Activated CD4-positive, CD25-positive, alpha-beta regulatory T cell treated with anti-CD3 and anti-CD28 coated beads, Interleukin-2, amount 50 U/mL, for 16 hours (primary cell): ENCODE results near the gene CDCP1.

Source experiments
- DNase-seq: peaks from one replicate; pipeline ENCODE4 v3.0.0-alpha.2; 2020; ENCODE audit warnings: low read depth, low spot score

The CDCP1 gene, protein sequence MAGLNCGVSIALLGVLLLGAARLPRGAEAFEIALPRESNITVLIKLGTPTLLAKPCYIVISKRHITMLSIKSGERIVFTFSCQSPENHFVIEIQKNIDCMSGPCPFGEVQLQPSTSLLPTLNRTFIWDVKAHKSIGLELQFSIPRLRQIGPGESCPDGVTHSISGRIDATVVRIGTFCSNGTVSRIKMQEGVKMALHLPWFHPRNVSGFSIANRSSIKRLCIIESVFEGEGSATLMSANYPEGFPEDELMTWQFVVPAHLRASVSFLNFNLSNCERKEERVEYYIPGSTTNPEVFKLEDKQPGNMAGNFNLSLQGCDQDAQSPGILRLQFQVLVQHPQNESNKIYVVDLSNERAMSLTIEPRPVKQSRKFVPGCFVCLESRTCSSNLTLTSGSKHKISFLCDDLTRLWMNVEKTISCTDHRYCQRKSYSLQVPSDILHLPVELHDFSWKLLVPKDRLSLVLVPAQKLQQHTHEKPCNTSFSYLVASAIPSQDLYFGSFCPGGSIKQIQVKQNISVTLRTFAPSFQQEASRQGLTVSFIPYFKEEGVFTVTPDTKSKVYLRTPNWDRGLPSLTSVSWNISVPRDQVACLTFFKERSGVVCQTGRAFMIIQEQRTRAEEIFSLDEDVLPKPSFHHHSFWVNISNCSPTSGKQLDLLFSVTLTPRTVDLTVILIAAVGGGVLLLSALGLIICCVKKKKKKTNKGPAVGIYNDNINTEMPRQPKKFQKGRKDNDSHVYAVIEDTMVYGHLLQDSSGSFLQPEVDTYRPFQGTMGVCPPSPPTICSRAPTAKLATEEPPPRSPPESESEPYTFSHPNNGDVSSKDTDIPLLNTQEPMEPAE

DNA sequence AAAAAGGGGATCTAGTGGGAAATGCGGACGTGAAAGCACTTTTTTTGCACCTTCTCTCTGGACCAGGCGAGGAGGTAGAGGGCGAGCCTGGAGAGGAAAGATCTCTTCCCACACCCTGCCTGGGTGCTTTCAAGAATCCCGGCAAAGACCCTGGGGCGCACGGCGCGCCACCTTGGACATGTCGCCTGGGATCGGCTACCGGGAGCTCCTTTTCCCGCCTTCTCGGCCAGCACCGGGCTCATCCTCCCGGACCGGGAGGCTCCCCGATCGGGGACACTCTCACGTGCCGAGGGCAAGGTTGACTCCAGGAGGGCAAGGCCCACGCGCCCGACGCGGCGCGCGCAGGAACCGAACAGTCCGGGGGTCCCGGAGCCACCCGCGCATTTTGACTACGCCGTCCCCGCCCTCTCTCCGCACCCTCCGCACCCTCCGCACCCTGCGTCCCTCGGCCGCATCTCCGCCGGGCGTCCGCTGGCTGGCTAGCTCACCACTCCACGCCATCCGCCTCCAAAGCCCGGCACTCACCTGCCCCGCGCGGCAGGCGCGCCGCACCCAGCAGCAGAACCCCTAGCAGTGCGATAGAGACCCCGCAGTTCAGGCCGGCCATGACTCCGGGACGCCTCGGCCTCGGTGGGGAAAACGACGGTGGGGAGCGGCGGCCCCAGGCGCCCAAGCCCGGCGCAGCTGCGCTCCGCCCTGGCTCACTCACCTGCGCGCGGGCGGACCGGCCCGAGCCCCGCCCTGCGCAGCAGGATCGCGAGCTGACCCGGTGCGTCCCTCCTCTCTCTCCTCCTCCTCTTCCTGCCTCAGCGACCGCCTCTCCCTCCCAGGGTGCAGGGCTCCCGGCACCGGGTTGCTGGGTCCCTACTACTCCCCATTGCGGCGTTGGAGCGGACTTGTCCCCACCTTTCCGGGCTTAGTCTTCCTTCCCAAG, at the start of gene CDCP1:
Gene CDCP1 (minus strand): TSS at position 698 of the 934 bp plus-strand sequence. CDS start 91 bp downstream, at position 607.
- DNase-seq: no peak

DNA sequence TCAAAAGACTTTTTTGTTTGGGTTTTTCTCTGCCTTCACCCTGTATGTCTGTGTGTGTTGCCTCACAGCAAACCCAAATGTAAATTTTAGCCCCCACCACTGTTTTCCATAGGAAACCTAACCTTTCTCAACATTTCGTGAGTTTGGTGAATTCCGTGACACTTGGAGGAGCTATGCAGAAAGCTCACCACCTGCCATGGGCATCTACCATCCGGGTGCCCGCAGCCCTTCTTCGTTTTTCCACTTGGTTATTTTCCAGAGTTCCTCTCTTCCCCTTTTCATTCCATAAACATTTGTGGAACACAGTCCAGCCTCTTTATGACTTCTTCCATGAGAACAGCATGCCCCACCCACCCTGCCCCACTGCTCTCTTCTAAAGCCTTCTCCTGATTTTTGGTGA, 48.6 kb upstream of the CDCP1 start:
- DNase-seq: no peak

DNA sequence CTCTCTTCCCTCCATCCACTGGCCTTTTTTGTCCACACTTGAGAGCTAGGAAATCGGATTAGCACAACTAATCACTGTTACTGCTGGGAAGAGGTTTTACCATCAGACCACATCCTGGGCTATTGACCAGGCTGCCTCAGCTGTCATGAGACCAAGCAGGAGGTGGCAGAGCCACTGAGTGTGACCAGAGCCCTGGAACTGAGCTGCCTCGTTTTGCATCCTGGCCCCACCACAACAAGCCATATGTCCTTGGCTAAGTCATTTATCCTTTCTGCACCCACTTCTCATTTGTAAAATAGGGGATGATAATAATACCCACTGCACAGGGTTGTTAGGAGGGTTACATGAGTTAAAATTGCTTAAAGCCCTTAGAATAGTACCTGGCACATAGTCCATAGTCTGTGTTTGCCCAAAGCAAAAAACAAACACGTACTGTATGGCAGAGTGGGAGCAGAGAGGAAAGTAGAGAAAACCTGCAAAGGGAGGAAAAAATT, 45.8 kb upstream of the CDCP1 start:
- no peak for DNase-seq

DNA sequence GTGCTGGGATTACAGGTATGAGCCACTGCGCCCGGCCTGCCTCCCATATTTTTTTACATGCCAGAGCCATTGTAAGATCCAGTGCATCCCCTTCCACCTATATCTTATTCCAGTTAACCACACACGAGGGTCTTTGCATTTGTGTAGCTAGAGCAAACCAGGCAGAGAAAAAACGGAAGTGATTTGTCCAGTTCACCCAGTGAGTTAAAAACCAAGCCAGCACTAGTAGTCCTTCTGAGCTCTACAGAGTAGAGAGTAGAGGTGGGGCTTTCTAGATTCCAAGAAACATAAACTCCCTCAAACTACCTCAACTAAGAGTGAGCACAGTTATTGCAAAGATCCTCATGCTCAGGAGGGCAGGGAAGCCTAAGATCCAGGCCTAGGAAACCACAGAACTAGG, 45.2 kb upstream of the CDCP1 start:
- DNase-seq: no peak

DNA sequence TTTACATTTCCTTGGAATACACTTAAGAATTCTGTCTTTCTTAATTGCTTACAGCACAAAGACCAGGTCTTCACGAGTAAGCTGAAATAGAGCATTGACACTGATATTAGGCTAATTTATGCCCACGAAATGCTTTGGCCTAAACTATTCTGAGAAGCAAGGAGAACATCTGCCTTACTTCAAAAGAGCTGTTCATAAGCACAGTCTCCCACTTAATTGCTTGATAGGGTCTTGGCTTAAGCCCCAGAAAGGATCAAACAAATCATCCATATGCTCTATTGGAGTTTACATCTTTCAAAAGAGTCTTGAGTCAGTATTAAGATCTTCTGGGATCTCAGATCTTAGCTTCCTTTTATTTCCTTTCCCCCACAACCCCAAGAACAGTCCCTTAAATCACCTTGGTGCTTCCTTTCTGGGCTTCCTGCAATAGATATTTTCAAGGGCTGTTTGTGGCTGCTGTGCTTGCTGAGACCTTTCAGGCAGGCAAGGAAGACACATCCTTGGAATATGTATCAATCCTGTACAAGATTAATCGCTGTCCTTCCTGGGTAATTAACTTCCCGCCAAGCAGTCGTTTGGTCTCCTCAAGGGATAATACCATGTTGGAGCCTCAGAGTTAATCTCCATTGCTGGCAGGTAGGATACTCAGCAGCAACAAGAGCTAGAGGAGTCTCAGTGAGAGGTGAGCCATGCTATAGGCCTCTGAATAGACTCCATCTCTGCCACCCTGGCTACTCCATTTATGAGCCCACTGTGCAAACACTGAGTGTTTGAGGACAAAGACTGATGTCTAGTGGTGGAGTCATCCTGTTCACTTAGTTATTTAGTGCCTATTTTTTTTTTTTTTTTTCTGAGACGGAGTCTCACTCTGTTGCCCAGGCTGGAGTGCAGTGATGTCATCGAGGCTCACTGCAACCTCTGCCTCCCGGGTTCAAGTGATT, 42.8 kb upstream of the CDCP1 start:
- DNase-seq: no peak

DNA sequence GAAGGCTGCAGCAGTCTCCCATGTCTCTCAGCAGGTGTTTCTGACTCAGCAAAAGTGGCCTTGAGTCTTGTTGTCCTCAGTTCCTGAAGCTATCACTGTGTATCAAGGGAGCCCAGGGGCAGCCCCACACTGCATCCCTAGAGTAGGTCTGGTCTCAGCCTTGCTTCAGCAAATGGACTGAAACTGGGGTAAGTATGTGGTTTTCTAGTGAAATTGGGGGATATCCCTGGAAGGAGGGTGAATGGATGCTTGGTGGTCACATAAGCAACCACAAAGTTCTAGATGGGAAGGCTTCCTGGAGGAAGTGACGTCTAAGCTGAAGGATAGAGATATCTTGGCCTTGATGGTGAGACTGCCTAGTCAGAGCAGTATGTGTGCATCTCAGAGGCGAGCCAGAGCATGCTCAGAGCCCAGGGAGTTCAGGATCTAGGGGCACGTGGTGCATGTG, 41.5 kb upstream of the CDCP1 start:
- no peak for DNase-seq

DNA sequence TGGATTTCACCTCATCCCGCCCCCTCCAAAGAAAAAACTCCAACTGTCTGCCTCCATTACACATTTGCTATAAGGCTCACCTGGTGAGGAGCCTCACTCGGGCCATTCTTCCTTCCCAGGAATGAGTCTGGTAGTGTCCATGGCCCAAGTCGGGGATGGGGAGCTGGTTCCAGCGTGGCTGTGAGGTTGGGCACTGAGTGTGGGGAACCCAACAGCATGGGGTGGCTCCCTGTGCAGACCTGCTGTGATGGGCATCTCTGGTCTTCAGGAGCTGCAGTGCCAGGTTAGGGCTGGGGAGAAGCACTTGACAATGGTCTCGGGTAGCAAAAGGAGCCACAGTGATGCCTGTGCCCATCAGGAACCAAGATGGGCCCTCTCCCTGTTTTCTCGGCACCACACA, 40.7 kb upstream of the CDCP1 start:
- no peak for DNase-seq

DNA sequence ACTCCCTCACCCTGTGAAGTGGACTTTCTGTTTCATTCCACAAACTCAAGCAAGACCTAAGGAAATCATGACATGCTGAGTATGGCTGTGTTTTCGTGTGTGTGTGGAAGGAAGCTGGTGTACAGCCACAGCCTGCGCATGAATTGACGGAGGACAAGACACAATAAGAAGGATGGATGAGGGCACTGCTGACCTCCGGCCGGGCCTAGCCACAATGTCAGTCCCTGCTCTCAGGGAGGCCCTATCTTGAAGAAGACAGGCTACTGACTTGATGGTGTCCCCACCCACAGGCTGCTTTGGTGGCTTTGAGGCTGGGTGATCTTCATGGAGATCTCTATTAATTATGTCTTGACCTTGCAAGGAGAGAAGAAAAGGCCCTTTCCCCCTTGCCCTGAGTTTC, 39.3 kb upstream of the CDCP1 start:
- DNase-seq: no peak

DNA sequence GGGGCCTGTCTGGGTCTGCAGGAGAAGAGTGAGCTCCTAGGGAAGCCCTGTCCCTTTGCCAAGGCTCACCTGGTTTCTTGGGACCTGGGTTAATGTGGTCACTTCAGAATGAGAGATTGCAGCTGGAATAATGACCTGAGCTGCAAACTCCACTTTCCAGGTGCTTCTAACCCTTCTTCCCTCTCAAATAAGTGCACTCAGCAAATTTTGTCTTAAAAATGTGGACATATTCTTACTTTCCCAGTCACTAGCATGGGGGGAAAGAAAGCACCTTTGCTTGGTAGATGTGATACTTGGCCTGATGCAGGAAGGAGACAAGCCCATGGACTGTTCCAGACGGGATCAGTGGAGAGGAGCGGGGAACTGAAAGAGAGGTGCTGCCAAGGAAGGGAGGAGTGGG, 38.9 kb upstream of the CDCP1 start:
- no peak for DNase-seq

DNA sequence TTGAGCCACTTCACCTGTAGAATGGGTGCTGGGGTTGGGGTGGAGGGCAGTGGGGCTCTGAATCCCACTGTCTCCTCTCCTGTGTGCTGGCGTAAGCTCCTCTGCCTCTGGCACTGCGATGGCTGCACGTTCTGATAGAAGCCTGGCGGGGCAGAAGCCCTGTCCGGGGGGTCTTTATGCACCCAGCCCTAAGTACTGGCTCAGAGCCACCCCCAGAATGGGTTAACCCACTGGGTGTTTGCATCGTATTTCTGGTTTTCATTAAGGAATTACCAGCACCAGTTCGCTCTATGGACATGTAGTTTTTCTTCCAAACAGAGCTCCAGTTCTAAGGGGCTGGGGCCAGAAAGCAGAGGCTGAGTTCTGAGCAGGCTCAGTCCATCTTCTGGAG, 37.7 kb upstream of the CDCP1 start:
- DNase-seq: no peak

DNA sequence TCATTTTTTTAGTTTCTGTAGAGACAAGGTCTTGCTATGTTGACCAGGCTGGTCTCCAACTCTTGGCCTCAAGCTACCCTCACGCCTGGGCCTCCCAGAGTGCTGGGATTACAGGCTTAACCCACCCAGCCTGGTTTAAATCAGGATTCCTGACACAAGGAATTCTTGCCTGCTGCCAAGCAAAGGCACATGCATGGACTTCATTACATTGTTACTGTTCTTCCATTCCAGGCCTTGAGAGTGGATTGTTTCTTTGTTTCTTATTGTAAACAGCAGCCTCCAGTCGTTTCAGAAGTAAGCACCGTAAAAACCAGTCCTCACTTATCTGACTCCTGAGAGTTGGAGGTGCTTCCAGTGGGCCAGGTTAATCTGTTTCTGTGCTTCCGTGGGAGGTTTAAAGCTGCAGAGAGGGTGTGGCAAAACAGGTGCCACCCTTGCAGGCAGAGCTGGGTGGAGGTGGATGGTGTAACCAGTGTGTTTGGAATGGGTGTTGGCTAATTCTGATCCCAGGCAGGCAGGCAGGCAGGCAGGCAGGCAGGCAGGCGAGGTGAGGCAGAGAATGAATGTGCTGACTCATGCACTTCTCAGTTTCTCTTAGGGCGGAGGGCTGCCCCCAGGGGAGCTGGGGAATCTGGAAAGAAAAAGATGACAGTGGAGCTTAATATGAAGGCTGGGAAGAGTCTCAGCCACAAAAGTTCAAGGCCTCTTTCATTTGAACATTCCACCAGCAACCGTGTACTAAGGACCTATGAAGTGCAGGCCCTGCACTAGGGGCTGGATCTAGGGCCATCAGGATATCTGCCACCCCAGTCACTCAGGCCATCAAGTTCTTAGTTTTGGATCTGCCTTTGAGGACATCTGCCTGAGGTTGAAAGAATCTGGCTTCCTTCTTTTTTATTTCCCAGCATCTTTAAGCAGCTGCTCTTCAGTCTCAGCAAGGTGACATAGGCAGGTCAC, 37.0 kb upstream of the CDCP1 start:
- no peak for DNase-seq

DNA sequence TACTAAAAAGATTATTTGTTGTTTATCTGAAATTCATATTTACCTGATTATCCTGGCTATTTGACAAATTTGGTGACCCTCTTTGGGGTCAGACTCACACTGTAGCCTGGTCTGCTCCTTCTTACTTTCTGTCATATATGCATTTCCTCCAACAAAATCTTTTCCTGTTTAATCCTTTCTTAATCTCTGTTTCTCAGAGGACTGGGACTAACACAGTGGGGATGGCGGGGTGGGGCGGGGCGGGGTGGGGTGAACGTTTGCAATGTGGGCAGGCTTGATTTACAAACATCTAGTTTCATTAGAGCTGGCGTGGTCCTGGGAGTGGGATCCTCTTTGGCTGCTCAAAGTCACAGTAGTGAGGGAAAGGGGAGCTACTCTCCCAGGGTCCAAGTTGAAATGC, 35.3 kb upstream of the CDCP1 start:
- no peak for DNase-seq

DNA sequence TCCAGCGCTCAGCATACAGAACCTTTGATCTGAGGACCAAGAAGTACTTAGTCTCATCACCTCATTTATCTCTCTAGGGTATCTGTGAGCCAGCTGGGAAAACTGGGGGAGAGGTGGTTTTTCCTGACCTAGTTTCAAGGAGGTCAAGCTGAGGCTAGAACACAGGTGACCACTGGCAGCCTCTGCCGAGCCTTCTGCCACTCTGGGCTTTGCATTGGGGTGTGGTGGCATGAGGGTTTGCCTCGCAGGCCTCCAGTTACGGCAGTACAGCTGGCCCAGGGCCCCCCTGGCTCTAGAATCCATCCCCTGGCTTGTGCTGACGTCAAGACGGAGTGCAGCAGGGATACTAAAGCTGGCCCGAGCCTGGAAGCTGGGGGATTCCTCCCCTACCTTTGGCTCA, 34.7 kb upstream of the CDCP1 start:
- no peak for DNase-seq

DNA sequence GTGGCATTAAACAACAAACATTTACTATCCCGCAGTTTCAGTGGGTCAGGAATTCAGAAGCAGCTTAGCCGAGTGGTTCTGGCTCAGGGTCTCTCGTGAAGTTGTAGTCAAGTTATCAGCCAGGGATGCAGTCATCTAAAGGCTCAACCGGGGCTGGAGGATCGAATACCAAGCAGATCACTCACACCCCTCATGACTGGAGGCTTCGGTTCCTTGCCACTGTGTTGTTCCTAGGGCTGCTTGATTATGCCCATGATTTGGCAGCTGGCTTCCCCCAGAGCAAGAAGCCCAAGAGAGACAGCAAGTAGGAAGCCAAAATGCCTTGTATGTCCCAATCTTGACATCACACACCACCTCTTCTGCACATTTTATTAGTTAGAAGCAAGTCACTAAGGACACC, 33.9 kb upstream of the CDCP1 start:
- DNase-seq: no peak

DNA sequence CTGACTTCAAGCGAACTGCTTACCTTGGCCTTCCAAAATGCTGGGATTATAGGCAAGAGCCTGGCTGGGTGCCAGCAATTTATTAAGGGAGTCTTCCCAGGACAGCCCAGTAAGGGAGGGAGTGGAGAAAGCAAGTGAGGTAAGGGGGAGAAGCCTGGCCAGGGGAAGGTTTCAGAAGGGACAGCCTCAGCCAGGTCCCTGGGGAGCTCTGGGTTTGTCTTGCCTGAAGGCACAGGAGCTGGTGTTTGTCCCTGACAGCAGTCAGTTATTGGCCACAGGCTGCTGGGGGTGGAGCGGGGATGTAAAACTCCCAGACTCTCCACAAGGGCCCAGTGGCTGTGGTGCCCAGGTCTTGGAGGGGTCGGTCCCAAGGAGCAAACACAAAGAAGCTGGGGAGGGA, 33.0 kb upstream of the CDCP1 start:
- no peak for DNase-seq

DNA sequence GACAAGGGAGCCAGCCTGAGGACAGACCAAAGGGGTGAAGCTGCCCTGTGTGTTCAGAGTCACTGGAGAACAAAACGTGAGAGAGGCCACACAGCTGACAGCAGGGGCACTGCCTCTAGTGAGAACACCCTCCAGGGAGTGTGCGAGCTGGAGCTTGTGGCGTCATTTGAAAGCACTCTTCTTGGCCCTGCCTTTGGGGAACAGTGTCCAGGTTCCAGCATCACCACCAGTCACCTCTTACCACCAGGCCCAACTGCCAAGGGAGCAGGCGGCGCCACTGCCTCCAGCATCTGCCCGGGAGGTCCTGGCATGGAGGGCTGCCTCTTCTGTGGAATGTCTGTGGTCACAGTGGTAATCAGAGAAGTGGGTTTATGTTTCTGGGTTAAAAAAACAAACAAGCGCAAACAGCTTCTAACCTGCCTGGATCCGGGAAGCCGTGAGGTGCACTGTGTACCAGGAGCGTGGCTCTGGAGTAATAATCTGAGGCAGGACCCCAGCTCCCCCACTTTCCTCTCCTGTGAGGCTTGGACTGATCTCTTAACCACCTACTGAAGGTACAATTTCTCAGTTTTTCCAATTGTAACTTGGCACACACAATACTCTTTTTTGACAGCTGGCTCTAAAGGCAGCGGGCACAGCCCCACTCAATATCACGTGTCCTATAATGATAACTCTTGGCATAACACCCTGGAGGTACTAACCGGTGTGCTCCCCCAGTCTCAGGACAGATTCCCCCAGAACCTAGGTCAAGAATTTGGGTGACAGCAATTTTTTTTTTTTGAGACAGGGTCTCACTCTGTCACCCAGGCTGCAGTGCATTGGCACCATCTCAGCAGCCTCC, 32.2 kb upstream of the CDCP1 start:
- DNase-seq: no peak

DNA sequence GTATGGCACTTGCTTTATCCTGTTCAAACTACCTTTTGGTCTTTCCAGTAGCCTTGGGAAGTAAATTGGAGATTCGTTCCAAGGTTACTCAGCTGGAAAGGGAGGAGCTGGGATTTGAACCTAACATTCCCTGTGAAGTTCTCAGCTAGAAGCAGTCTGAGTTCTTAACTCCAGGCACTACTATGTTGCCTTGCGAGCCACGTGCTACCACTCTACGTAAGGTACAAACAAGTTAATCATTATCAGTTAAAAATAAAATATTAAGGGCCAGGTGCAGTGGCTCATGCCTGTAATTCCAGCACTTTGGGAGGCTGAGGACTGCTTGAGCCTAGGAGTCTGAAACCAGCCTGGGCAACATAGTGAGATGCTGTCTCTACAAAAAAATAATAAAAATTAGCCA, 30.7 kb upstream of the CDCP1 start:
- no peak for DNase-seq

DNA sequence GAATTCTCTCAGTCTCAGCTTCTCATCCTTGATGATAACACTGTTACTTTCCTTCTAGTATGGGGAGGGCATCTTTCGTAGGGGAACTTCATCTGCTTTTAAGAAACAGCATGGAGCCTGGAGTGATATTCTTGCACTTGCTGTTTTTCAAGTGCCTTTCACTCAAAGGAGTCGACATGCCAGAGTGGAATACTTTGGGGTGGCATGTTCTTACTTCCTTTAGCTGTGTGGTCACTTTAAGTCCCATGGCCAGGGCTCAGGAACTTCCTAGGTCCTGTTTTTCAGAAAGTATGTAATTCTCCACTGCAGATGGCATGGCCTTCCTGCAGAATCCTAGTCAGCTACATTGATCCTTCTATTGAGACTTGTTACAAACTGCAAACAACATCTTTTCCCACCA, 28.1 kb upstream of the CDCP1 start:
- no peak for DNase-seq
